Frontal cortex (tissue), 4 donors: ENCODE results near the gene DNAJB1. TPM values are rescaled to one million over a fixed set of nuclear protein-coding genes. Genes with fewer than 3 reads are reported as not detected.
"Not testable (repeated sequence)": the region's sequence is repeated elsewhere in the genome, so short reads cannot be mapped to it uniquely, and the experiment has no call there.

Experiments used
- DNase-seq, 2 donors: peaks; one replicate each; pipeline ENCODE4 v3.0.0; 2012; ENCODE audit warnings: low spot score in 2 of 2
- FAIRE-seq: peaks from 2 replicates; lab custom pipeline; 2012; peaks lifted over from hg19 to GRCh38; lab: Jason Lieb, UNC
- total RNA-seq: library from RNA; depleted of rRNA; stranded (reverse); fragments of >200 nt; gene quantifications from one replicate; pipeline ENCODE4 v1.2.3, GENCODE V29; 2014
- donor health status: control.
- donor health status: control.
- donor health status: control.

DNAJB1 gene
- total RNA-seq, 1 donor from 2014 or later: 32.6 TPM

- peak in 1 of 2 donors; percentile 8 for DNase-seq
- FAIRE-seq: no peak
Observed at GRCh38 chr19:14553939-14554243, 35.7 kb upstream of the DNAJB1 start.

GRCh38 chr19:14553042-14553938 lies 35.1 kb upstream of the DNAJB1 start:
- DNase-seq: peak in 1 of 2 donors; percentile 11
- no peak for FAIRE-seq

- DNase-seq, FAIRE-seq: not testable (repeated sequence)
Observed at GRCh38 chr19:14552006-14552360, 33.8 kb upstream of the DNAJB1 start.

- peak in 1 of 2 donors; percentile 33 for DNase-seq
- FAIRE-seq: not testable (repeated sequence)
Observed at GRCh38 chr19:14551134-14552005, 33.2 kb upstream of the DNAJB1 start.

- DNase-seq (peak in 1 of 2 donors; percentile 65), FAIRE-seq (no peak)
Observed at GRCh38 chr19:14550201-14550754, 32.1 kb upstream of the DNAJB1 start.

- no peak for DNase-seq
- FAIRE-seq: no peak
Observed at GRCh38 chr19:14545716-14546082, 27.5 kb upstream of the DNAJB1 start.

- FAIRE-seq: no peak
- peak; percentile 67 to 75 for DNase-seq
Observed at GRCh38 chr19:14544977-14545715, 26.9 kb upstream of the DNAJB1 start.

- FAIRE-seq (no peak), DNase-seq (peak in 1 of 2 donors; percentile 15)
Observed at GRCh38 chr19:14544047-14544446, 25.9 kb upstream of the DNAJB1 start.

GRCh38 chr19:14542711-14543328 lies 24.6 kb upstream of the DNAJB1 start:
- peak in 1 of 2 donors; percentile 49 for DNase-seq
- FAIRE-seq: no peak

GRCh38 chr19:14541979-14542378 lies 23.8 kb upstream of the DNAJB1 start:
- not testable (repeated sequence) for DNase-seq, FAIRE-seq

- no peak for FAIRE-seq
- DNase-seq: no peak
Observed at GRCh38 chr19:14540741-14541525, 22.7 kb upstream of the DNAJB1 start.

- FAIRE-seq (no peak), DNase-seq (no peak)
Observed at GRCh38 chr19:14536926-14537692, 18.9 kb upstream of the DNAJB1 start.

- FAIRE-seq: no peak
- no peak for DNase-seq
Observed at GRCh38 chr19:14533450-14533849, 15.3 kb upstream of the DNAJB1 start.

- no peak for FAIRE-seq
- DNase-seq: no peak
Observed at GRCh38 chr19:14530506-14530905, 12.3 kb upstream of the DNAJB1 start.

- DNase-seq: no peak
- FAIRE-seq: no peak
Observed at GRCh38 chr19:14530005-14530348, 11.8 kb upstream of the DNAJB1 start.

GRCh38 chr19:14529254-14530004 lies 11.2 kb upstream of the DNAJB1 start, which contains the start of gene TECR:
TSS of gene TECR (plus strand) at chr19:14529594. CDS start at chr19:14529697, 103 bp downstream.
- DNase-seq (peak; percentile 91 to 94), FAIRE-seq (peak; percentile 96)
